PC-9 (cell line): Measurements from ENCODE around the gene TEP1.

Experiments used
- EZH2 ChIP-seq: fragments of 200-600 bp; sonication (generic); IDR thresholded peaks from 2 replicates; pipeline ENCODE4 v1.8.0; 2017; ENCODE audit warnings: antibody characterized with exemption, low read depth
- TF ChIP-seq, protein P1 (sequence below): fragments of 200-600 bp; sonication (generic); conservative IDR thresholded peaks from 2 replicates; pipeline ENCODE4 v1.6.1; 2017; ENCODE audit warnings: mixed run types, antibody characterized with exemption, mild to moderate bottlenecking, moderate library complexity

DNA sequence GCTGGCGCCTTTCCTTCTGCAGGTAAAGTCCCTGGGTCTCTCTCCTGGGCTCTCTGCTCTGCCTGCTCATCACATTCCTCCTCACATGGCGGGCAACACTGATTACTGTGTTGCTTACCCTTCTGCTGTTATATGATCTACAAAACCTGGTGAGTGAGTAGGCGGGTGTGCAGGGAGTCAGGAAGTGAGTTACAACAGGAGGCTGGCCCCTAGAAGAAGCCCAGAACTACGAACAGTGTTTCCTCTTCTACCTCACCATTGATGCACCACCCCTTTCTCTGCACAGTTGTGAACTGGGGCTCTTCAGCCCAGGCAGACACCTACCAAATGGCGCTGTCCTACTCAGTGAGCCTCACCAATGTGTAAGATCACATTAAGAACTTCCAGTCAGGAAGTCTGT, 27.6 kb upstream of the TEP1 start:
- TF ChIP-seq EZH2: no peak
- TF ChIP-seq, protein P1, sequence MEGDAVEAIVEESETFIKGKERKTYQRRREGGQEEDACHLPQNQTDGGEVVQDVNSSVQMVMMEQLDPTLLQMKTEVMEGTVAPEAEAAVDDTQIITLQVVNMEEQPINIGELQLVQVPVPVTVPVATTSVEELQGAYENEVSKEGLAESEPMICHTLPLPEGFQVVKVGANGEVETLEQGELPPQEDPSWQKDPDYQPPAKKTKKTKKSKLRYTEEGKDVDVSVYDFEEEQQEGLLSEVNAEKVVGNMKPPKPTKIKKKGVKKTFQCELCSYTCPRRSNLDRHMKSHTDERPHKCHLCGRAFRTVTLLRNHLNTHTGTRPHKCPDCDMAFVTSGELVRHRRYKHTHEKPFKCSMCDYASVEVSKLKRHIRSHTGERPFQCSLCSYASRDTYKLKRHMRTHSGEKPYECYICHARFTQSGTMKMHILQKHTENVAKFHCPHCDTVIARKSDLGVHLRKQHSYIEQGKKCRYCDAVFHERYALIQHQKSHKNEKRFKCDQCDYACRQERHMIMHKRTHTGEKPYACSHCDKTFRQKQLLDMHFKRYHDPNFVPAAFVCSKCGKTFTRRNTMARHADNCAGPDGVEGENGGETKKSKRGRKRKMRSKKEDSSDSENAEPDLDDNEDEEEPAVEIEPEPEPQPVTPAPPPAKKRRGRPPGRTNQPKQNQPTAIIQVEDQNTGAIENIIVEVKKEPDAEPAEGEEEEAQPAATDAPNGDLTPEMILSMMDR: no peak
